Measurements from ENCODE around the gene CACNA1C.

Gene CACNA1C

DNA sequence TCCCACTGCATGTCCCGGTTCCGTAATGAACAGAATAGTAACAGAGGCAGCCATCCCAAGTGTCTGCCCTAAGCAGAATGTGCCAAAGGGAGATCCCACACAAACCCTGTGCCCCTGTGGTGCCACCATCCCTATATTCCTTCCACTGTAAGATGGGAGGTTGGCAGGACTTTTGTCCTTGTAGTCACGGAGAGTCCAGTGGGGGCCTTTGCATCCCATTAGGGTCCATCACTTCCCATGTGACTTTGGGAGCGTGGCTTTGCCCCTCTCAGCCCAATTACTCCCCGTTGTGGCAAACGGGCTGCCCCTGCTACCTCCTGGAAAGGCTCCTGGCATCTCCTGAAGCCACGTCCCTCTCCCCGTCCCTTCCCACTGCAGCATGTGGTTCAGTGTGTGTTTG lies 552.5 kb downstream of the CACNA1C start:
- no peak for DNase-seq (ENCODE audit: low read depth)
- H3K4me3 ChIP-seq (ENCODE audit: low read depth, low read length), result no peak overlapping the region
- TF ChIP-seq, protein P1, sequence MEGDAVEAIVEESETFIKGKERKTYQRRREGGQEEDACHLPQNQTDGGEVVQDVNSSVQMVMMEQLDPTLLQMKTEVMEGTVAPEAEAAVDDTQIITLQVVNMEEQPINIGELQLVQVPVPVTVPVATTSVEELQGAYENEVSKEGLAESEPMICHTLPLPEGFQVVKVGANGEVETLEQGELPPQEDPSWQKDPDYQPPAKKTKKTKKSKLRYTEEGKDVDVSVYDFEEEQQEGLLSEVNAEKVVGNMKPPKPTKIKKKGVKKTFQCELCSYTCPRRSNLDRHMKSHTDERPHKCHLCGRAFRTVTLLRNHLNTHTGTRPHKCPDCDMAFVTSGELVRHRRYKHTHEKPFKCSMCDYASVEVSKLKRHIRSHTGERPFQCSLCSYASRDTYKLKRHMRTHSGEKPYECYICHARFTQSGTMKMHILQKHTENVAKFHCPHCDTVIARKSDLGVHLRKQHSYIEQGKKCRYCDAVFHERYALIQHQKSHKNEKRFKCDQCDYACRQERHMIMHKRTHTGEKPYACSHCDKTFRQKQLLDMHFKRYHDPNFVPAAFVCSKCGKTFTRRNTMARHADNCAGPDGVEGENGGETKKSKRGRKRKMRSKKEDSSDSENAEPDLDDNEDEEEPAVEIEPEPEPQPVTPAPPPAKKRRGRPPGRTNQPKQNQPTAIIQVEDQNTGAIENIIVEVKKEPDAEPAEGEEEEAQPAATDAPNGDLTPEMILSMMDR (conservative IDR thresholded peaks at IDR 0.05; ENCODE audit: low read depth, low read length), result no peak

DNA sequence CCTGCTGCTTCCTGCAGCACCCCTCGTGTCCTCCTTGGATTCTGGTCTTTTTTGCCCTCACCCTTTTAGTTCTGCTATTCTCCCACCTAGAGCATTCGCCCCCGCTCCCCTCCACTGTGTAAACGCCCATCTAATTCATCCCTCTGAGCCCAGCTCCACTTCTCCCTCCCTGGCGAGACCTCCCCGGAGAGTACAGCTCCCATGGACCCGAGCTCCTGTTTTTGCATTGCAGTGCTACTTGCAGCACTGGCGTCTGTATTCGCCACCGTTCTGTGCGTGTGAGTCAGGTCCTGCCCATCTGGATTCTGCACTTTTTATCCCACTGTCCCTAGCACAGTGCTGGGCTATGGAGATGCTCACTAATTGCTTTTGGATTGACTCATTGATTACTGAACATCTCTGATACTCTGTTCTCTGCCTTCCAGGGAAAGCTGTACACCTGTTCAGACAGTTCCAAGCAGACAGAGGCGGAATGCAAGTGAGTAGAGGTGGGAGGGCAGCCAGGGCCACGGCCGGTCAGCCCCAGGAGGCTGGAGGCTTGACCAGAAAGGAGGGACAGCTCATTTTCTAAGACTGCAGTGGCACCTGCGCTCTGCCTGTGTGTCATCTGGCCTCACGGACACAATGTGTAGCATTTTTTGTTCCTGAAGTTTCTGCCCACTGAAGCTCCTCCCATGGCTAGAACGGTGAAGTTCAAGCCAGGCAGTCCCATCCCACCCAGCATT lies 553.6 kb downstream of the CACNA1C start:
- no peak for DNase-seq (ENCODE audit: low read depth)
- no peak overlapping the region for H3K4me3 ChIP-seq (ENCODE audit: low read depth, low read length)
- TF ChIP-seq, protein P1 (conservative IDR thresholded peaks at IDR 0.05; ENCODE audit: low read depth, low read length), result no peak

DNA sequence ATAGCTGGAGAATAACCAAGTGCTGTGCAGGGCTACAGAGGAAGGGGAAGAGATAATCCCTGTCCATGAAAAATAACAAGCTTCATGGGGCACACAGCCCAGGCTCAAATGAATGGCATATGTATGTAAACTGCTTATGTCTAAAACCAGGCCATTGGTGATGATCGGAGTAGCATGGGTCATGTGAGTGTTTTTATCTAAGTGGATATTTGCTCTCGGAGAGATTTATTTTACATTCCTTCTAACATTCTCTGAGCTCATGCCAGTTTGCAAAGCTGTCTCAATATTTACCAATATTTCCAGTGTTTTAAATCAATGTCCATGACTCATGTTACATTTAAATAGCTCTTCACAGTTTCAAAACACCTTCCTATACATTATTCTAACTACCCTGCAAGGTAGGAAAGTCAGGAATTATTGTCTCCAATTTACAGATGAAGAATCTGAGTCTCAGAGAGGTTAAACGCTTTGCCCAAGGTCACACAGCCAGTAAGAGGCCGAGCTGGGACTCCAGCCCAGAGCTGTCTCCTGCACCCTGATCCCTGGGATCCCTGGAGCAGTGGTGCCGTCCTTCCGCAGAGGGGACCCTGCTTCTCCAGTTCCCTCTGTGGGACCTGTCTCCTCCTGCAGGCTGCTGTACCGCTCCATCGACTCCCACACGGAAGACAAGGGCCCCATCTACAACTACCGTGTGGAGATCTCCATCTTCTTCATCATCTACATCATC lies 555.3 kb downstream of the CACNA1C start:
- H3K4me3 ChIP-seq (ENCODE audit: low read depth, low read length), result no peak overlapping the region
- peak; percentile 27 for DNase-seq (ENCODE audit: low read depth)
- TF ChIP-seq, protein P1 (conservative IDR thresholded peaks at IDR 0.05; ENCODE audit: low read depth, low read length), result no peak

DNA sequence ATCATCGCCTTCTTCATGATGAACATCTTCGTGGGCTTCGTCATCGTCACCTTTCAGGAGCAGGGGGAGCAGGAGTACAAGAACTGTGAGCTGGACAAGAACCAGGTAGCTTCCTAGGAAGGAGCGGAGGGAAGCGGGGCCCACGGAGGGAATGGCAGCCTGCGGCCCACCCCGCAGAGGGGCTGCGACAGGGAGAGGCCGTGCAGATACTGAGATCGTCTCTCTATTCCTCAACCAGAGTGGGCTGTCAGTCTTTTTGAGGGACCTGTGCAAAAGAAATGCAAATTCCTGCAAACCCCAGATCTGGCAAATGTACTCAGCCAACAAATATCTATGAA lies 555.8 kb downstream of the CACNA1C start:
- TF ChIP-seq, protein P1 (conservative IDR thresholded peaks at IDR 0.05; ENCODE audit: low read depth, low read length), result no peak
- H3K4me3 ChIP-seq (ENCODE audit: low read depth, low read length), result no peak overlapping the region
- DNase-seq (ENCODE audit: low read depth), result no peak

DNA sequence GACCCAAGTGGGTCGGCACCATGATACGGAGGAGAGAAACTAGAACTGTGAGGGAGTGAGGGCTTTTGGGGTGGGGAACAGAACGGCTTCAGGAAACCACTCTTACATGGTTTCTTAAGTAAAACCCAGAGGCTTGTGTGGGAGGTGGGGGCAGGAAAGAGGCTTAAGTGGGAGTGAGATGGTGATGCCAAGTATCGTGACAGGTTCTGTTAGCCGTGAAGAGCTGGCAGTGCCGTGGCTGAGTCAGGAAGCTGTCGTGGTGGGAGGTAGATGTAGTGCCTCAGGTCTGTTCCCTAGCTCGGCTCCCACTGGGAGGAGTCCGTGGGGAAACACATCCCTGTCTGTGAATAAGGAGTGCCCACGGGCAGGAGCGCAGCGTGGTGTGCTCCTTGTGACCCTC lies 556.2 kb downstream of the CACNA1C start:
- TF ChIP-seq, protein P1 (conservative IDR thresholded peaks at IDR 0.05; ENCODE audit: low read depth, low read length), result no peak
- H3K4me3 ChIP-seq (ENCODE audit: low read depth, low read length), result no peak overlapping the region
- no peak for DNase-seq (ENCODE audit: low read depth)

DNA sequence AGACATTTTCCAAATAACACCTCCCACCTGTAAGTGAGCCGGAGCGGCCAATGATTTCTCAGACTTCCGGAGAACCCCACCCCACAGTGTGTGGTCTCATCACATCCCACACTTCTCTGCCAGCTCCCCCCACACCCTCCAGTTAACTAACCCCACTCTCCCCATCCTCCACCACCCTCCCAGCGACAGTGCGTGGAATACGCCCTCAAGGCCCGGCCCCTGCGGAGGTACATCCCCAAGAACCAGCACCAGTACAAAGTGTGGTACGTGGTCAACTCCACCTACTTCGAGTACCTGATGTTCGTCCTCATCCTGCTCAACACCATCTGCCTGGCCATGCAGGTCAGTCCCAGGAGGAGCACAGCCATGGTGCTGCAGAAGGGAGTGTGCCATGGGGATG lies 557.6 kb downstream of the CACNA1C start:
- TF ChIP-seq, protein P1 (conservative IDR thresholded peaks at IDR 0.05; ENCODE audit: low read depth, low read length), result no peak
- H3K4me3 ChIP-seq (ENCODE audit: low read depth, low read length), result no peak overlapping the region
- no peak for DNase-seq (ENCODE audit: low read depth)

All from choroid plexus epithelial cell (primary cell).